PC-9 (cell line): Measurements from ENCODE around the gene TMEM272.

ENCODE experiments used
- EZH2 ChIP-seq: fragments of 200-600 bp; sonication (generic); IDR thresholded peaks from 2 replicates; pipeline ENCODE4 v1.8.0; 2017; ENCODE audit warnings: antibody characterized with exemption, low read depth
- TF ChIP-seq, protein P1 (sequence below): fragments of 200-600 bp; sonication (generic); conservative IDR thresholded peaks from 2 replicates; pipeline ENCODE4 v1.6.1; 2017; ENCODE audit warnings: mixed run types, antibody characterized with exemption, mild to moderate bottlenecking, moderate library complexity

DNA sequence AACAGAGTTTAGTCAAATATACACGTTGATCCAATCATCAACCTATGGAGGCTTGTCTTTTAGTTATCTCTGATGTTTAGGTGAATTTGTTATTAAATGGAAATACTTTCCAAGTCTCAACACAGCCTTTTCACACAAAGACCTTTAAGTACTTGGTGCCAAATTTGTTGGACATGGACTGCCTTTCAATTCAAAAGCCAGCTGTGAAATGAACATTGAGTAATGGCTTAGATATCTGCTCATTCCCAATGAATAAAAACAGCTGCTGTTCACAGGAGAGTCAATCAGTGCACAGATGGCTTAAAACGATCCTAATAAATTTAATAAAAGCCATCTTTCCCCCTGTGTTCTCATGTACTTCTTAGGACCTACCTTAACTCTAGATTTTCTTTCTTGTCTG, 21.1 kb downstream of the TMEM272 start:
- TF ChIP-seq, protein P1, sequence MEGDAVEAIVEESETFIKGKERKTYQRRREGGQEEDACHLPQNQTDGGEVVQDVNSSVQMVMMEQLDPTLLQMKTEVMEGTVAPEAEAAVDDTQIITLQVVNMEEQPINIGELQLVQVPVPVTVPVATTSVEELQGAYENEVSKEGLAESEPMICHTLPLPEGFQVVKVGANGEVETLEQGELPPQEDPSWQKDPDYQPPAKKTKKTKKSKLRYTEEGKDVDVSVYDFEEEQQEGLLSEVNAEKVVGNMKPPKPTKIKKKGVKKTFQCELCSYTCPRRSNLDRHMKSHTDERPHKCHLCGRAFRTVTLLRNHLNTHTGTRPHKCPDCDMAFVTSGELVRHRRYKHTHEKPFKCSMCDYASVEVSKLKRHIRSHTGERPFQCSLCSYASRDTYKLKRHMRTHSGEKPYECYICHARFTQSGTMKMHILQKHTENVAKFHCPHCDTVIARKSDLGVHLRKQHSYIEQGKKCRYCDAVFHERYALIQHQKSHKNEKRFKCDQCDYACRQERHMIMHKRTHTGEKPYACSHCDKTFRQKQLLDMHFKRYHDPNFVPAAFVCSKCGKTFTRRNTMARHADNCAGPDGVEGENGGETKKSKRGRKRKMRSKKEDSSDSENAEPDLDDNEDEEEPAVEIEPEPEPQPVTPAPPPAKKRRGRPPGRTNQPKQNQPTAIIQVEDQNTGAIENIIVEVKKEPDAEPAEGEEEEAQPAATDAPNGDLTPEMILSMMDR: no peak
- no peak for TF ChIP-seq EZH2
